AG09309 (cell line): ENCODE data around the gene CARD19.

Experiments
- DNase-seq: peaks from one replicate; pipeline ENCODE4 v3.0.0-alpha.2; 2010; ENCODE audit warnings: low read depth
- H3K4me3 ChIP-seq: 2 replicates; pipeline ENCODE4 v1.5.1; 2011; ENCODE audit warnings: mild to moderate bottlenecking, low read depth, low read length, moderate library complexity; ENCODE audit not compliant: control insufficient read depth
- TF ChIP-seq, protein P1 (sequence below): IDR thresholded peaks from 2 replicates; pipeline ENCODE4 v1.5.1; 2011; ENCODE audit warnings: mild to moderate bottlenecking, low read depth, low read length, inconsistent platforms; ENCODE audit not compliant: insufficient read depth, control insufficient read depth; ENCODE audit errors: missing control alignments

The CARD19 gene

DNA sequence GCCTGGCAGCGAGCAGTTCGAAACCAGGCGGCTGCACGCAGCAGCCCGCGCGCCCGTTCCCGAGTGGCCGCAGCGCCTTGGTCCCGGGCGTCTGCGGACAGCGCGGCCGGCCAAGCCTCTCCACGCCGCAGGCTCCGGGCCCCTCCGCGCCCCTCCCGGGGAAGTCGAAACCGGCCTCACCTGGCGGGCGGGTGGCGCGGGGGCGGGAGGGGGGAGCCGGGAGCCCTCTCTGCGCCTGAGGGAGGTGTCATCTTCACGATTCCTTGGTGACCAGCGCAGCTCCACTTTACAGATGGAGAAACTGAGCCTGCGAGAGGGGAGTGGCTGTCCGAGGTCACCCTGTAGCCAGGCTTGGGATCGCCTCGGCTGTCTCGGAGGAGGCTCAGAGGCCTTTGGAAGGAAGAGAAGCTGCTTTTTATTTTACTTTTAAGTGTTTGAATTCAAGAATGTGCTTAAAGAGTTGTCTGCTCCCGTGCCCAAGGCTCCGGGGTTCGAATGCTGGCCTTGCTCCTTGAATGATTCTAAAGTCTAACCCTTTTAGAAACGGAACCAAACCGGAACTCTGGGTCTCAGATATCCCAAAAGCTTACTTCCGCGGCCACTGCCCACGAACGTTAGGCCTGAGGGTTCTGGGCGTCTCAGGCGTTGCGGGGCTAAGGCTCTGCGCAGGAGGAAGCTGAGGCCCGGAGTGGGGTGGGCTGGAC lies 36.9 kb upstream of the CARD19 start:
- no peak overlapping the region for H3K4me3 ChIP-seq
- TF ChIP-seq, protein P1, sequence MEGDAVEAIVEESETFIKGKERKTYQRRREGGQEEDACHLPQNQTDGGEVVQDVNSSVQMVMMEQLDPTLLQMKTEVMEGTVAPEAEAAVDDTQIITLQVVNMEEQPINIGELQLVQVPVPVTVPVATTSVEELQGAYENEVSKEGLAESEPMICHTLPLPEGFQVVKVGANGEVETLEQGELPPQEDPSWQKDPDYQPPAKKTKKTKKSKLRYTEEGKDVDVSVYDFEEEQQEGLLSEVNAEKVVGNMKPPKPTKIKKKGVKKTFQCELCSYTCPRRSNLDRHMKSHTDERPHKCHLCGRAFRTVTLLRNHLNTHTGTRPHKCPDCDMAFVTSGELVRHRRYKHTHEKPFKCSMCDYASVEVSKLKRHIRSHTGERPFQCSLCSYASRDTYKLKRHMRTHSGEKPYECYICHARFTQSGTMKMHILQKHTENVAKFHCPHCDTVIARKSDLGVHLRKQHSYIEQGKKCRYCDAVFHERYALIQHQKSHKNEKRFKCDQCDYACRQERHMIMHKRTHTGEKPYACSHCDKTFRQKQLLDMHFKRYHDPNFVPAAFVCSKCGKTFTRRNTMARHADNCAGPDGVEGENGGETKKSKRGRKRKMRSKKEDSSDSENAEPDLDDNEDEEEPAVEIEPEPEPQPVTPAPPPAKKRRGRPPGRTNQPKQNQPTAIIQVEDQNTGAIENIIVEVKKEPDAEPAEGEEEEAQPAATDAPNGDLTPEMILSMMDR: no peak
- DNase-seq: no peak

DNA sequence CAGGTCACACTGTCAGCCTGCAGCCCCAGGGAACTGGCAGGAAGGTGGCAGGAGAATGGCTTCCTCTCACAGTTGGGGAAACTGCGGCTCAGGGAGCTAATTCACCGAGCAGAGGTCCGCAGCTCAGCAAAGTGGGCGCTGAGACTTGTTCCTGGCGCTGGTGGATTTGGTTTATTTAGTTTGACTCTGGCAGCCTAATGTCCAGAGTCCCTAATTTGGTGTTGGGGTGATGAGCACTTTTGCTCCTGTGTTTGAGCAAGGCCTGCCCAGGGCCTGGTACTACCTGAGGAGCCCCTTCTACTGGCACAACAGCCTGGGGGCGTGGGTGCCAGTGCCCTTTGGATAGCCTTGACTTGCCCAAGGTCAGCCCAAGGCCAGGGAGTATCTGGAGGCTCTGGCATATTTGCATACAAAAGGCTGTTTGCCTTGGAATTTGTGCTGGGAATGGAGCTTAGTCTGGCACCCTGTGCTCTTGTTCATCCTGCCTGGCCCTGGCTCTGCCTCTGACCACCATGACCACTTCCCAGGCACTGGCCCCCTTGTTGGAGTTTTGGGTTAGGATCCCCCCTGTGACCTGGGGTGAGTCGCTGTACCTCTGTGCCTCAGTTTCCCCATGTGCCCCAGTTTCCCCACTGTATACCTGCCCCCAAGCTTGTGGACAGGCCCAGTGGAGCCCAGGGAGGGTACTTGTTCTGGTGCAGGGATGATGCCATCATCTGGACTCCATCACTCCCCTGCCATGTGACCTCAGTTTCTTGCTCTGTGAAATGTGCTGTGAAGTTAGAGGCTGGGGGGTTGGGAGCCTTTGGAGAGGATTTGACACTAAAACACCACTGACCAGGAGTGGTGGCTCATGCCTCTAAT lies 36.1 kb upstream of the CARD19 start:
- no peak overlapping the region for H3K4me3 ChIP-seq
- no peak for DNase-seq
- TF ChIP-seq, protein P1: no peak

- TF ChIP-seq, protein P1: no peak
- no peak overlapping the region for H3K4me3 ChIP-seq
- DNase-seq: no peak
These were observed 35.2 kb upstream of the CARD19 start for GRCh38 chr9:93060746-93061259.

- no peak overlapping the region for H3K4me3 ChIP-seq
- TF ChIP-seq, protein P1: no peak
- no peak for DNase-seq
These were observed 34.7 kb upstream of the CARD19 start for GRCh38 chr9:93061260-93061751.

DNA sequence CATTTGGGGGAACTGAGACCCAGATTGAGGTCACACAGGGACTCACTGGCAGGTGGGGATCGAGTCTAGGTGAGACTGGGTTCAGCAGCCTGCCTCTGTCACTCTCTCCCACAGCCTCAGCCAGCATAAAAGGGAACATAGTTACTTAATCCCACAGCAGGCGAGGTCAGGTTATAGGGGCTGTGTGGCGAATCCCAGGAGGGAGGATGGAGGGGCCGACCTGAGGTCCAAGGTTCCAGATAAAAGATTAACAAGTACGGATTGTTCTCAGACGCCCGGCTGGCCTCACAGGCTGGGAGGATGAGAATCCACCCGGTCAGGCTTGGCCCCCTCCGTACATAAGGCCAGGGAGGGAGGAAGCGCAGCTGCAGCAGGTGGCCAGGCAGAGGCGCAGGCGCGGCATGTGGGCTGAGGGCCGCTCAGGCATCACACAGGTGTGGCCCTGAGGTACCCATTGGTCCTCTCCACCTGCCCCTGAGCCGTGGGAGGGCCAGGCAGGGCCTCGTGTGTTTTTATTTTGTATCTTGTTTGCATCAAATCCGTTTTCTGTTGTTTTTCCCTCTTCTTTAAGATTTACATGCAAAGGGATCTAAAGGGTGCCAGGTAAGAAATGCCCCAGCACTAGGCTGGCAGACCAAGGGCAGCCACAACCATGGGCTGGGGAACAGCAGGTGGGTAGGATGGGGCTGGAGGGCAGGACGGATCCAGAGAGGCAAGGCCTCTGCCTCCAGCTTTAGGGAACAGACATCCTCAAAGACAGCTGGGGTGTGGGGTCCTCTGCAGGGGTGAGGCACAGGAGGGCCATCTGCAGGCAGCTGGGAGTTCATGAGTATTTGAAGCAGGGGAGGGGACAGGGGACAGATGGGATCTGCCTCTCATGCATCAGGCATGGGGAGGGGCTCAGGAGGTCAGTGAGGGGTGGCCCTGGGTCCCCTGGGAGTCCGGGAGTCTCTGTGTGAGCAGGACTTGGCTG lies 33.9 kb upstream of the CARD19 start:
- no peak for DNase-seq
- H3K4me3 ChIP-seq: no peak overlapping the region
- TF ChIP-seq, protein P1: no peak
